Peyer's patch (tissue), 4 donors: ENCODE data around the gene NDUFB7.

Experiments used
- POLR2A ChIP-seq, 2 donors: fragments of 450-650 bp; IDR thresholded peaks; one replicate each; pipeline ENCODE4 v1.5.1; 2017; ENCODE audit warnings: antibody characterized with exemption in 2 of 2, mild to moderate bottlenecking in 2 of 2, moderate library complexity in 2 of 2
- TF ChIP-seq, protein P1 (sequence below), 6 experiments: fragments of 450-650 bp in 4 of 6; fragments of 200-600 bp in 2 of 6; sonication (generic) in 1 of 6; IDR thresholded peaks; one replicate each; pipeline ENCODE4 v1.5.1; 2017 to 2019; ENCODE audit warnings: antibody characterized with exemption in 6 of 6, mild to moderate bottlenecking in 3 of 6, moderate library complexity in 1 of 6

DNA sequence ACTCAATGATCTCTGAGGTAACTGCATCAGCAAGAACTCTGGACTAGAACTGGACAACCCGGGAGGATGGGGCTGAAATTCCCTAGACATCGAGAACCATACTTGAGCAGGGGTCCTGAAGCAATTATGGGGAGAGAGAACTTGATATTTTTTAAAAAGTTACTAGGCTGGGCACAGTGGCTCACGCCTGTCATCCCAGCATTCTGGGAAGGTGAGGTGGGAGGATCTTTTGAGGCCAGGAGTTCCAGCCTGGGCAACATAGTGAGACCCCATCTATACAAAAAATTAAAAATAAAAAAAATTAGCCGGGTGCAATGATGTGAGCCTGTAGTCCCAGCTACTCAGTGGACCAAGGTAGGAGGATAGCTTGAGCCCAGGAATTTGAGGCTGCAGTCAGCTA is 51.3 kb downstream of the NDUFB7 start:
- TF ChIP-seq, protein P1, sequence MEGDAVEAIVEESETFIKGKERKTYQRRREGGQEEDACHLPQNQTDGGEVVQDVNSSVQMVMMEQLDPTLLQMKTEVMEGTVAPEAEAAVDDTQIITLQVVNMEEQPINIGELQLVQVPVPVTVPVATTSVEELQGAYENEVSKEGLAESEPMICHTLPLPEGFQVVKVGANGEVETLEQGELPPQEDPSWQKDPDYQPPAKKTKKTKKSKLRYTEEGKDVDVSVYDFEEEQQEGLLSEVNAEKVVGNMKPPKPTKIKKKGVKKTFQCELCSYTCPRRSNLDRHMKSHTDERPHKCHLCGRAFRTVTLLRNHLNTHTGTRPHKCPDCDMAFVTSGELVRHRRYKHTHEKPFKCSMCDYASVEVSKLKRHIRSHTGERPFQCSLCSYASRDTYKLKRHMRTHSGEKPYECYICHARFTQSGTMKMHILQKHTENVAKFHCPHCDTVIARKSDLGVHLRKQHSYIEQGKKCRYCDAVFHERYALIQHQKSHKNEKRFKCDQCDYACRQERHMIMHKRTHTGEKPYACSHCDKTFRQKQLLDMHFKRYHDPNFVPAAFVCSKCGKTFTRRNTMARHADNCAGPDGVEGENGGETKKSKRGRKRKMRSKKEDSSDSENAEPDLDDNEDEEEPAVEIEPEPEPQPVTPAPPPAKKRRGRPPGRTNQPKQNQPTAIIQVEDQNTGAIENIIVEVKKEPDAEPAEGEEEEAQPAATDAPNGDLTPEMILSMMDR (IDR thresholded peaks at IDR 0.05) = no peak
- TF ChIP-seq POLR2A (IDR thresholded peaks at IDR 0.05) = no peak
